Measurements from ENCODE around the gene GPSM3. TPM values are rescaled to one million over a fixed set of nuclear protein-coding genes. Genes with fewer than 3 reads are reported as not detected.
"Not testable (repeated sequence)": the region's sequence is repeated elsewhere in the genome, so short reads cannot be mapped to it uniquely, and the experiment has no call there.

GPSM3 gene
- total RNA-seq, 1 donor from 2014 or later = 199 TPM

- no peaks in the 10 kb centered on the region for H3K27me3 Mint-ChIP-seq
- intact Hi-C loops (cut with micrococcal nuclease) = no loop called here
- peaks cover 5% of the 10 kb centered on the region for H3K4me1 Mint-ChIP-seq
- ChIA-PET POLR2A (no interaction called here), CTCF (no interaction called here)
- no peak for TF ChIP-seq CTCF (IDR thresholded peaks at IDR 0.05)
- no peak for ATAC-seq (ENCODE audit: low read depth)
- no peak overlapping the region for H3K4me3 Mint-ChIP-seq
- H3K36me3 Mint-ChIP-seq (ENCODE audit: low read depth) = no peaks in the 10 kb centered on the region
- no peak for DNase-seq
- H3K9me3 Mint-ChIP-seq = no peaks in the 10 kb centered on the region
- no peak overlapping the region for H3K27ac Mint-ChIP-seq
These were observed 21.2 kb upstream of the GPSM3 start for GRCh38 chr6:32213649-32214048.

DNA sequence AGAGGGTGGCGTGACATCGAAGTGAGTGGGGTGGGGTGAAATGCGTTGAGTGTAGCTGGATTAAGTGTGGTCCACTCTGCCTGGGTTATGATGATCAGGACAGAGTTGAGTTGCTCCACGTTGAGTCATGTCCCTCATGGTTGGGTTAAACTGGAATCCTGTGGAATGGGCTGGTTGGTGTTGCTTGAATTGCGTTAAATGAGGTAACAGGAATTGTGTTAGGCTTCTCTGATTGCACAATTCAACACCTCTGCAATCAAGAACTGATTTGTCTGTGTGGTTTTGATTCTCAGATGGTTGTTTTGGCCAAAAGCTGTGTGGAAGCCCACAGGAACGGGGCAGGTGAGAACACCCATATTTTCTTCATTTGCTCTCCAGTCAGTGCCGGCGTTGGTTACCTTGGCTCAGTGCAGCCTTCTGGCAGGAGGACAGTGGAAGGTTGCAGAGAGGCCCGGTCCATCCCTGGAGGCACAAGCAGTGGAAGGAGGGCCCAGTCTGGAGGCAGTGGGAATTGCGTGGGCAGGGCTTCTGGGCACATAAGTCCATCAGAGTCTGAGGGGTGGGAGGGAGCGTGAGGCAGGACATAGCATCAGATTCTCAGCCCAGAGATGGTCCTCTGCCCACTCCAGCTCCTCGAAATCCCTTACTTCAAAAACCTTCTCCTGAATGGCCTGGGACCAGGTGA, 19.8 kb upstream of the GPSM3 start:
- Mint-ChIP-seq H3K27me3 (no peaks in the 10 kb centered on the region), H3K4me3 (no peak overlapping the region), H3K27ac (no peak overlapping the region), H3K36me3 (ENCODE audit: low read depth) (no peaks in the 10 kb centered on the region), H3K4me1 (peaks cover 10% of the 10 kb centered on the region), H3K9me3 (no peaks in the 10 kb centered on the region)
- CTCF ChIA-PET = interaction anchor here (0.8 kb wide), 1 partner anchor 93 kb away, joined by 4 read pairs; no protein-coding TSS in a partner anchor
- DNase-seq (no peak), ATAC-seq (ENCODE audit: low read depth) (no peak)
- intact Hi-C loops (cut with micrococcal nuclease) = no loop called here
- TF ChIP-seq CTCF (IDR thresholded peaks at IDR 0.05) = no peak
- POLR2A ChIA-PET = interaction anchor here (1.0 kb wide), 1 partner anchor 17 kb away, joined by 3 read pairs; no protein-coding TSS in a partner anchor

DNA sequence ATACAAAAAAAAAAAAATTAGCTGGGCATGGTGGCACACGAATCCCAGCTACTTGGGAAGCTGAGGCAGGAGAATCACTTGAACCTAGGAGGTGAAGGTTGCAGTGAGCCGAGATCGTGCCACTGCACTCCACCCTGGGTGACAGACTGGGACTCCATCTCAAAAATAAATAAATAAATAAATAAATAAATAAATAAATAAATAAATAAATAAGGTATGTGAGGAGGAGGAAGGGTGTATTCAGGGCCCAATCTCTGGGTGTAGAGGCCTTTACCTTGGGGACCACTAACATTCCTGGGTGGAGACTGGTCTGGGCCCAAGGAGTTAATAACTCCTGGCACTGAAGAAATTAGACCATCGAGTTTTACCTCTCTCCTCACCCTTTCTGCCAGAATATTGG, 19.0 kb upstream of the GPSM3 start:
- CTCF ChIA-PET = interaction anchor here (0.8 kb wide), 1 partner anchor 93 kb away, joined by 4 read pairs; no protein-coding TSS in a partner anchor
- not testable (repeated sequence) for H3K4me1 Mint-ChIP-seq, H3K27me3 Mint-ChIP-seq

DNA sequence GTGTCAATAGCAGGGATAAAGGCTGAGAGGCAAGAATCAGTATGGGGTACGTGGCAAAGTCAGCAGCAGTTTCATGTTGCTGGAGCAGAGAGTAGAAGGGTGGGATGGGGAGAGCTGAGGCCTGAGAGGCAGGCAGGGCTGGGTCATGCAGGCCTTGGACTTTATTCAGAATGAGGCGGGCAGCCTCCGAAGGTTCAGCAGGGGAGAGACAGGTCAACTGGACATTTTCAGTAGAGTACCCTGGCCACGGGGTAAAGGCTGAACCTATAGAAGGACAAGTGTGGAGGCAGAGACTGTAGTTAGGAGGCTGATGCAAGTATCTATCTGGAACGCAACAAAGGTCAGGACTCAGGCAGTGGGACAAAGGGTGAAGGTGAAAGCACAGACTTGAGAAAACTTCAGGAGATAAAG, 17.8 kb upstream of the GPSM3 start:
- intact Hi-C loops (cut with micrococcal nuclease) = no loop called here
- TF ChIP-seq CTCF (IDR thresholded peaks at IDR 0.05) = no peak
- CTCF ChIA-PET = no interaction called here
- DNase-seq = no peak
- no peak for ATAC-seq (ENCODE audit: low read depth)
- no peak overlapping the region for H3K4me3 Mint-ChIP-seq
- no peak overlapping the region for H3K27ac Mint-ChIP-seq
- H3K9me3 Mint-ChIP-seq = no peaks in the 10 kb centered on the region
- no peaks in the 10 kb centered on the region for H3K36me3 Mint-ChIP-seq (ENCODE audit: low read depth)
- H3K27me3 Mint-ChIP-seq = no peaks in the 10 kb centered on the region
- POLR2A ChIA-PET = no interaction called here
- peaks cover 10% of the 10 kb centered on the region for H3K4me1 Mint-ChIP-seq

More for the DNA sequence above, 19.0 kb upstream of the GPSM3 start:
- H3K36me3 Mint-ChIP-seq (ENCODE audit: low read depth); H3K27ac Mint-ChIP-seq; H3K4me3 Mint-ChIP-seq; H3K9me3 Mint-ChIP-seq; DNase-seq; intact Hi-C loops (cut with micrococcal nuclease); ATAC-seq (ENCODE audit: low read depth): not testable (repeated sequence)
- POLR2A ChIA-PET = interaction anchor here (1.0 kb wide), 1 partner anchor 16 kb away, joined by 3 read pairs; no protein-coding TSS in a partner anchor

GRCh38 chr6:32208996-32209395, 16.6 kb upstream of the GPSM3 start:
- Mint-ChIP-seq H3K36me3 (ENCODE audit: low read depth) (no peaks in the 10 kb centered on the region), H3K27me3 (peaks cover 3% of the 10 kb centered on the region), H3K27ac (no peak overlapping the region), H3K4me3 (no peak overlapping the region), H3K4me1 (peaks cover 8% of the 10 kb centered on the region), H3K9me3 (no peaks in the 10 kb centered on the region)
- intact Hi-C loops (cut with micrococcal nuclease) = no loop called here
- POLR2A ChIA-PET = no interaction called here
- CTCF ChIA-PET = no interaction called here
- ATAC-seq (ENCODE audit: low read depth) (no peak), DNase-seq (no peak)
- no peak for TF ChIP-seq CTCF (IDR thresholded peaks at IDR 0.05)

Data from activated B cell treated with CpG ODN at 0.5 μM for 24 hours (primary cell).